Activated CD4-positive, CD25-positive, alpha-beta regulatory T cell treated with anti-CD3 and anti-CD28 coated beads, Interleukin-2, amount 50 U/mL, for 24 hours (primary cell): ENCODE measurements around the gene OR51B4.
"Not testable (repeated sequence)": the region's sequence is repeated elsewhere in the genome, so short reads cannot be mapped to it uniquely, and the experiment has no call there.

Experiments used
- ATAC-seq, 2 donors: fragments of 150-1000 bp; cut with Tn5 transposase; one replicate each; pipeline ENCODE4 v1.10.0; 2021; ENCODE audit warnings: mild to moderate bottlenecking in 1 of 2, moderate library complexity in 1 of 2

Gene OR51B4, protein sequence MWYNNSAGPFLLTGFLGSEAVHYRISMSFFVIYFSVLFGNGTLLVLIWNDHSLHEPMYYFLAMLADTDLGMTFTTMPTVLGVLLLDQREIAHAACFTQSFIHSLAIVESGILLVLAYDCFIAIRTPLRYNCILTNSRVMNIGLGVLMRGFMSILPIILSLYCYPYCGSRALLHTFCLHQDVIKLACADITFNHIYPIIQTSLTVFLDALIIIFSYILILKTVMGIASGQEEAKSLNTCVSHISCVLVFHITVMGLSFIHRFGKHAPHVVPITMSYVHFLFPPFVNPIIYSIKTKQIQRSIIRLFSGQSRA

DNA sequence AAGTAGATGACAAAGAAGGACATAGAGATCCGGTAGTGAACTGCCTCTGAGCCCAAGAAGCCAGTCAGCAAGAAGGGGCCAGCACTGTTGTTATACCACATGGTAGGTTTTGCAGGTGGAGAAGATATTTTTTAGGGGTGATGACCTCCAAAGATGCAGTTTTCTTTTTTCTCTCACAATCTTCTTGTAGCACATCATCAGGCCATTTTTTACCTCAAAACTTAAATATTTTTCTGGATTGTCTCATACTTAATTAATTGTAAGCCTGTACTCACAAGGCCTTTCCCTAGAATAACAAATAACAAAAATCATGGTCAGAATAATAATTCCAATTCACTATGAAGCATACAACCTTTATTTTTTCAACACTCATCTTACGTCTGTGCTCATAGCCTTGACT is at the start of gene OR51B4:
OR51B4 (minus strand) TSS at position 101 of the 400 bp plus-strand sequence; CDS start at position 101, 0 bp downstream.
- no peak for ATAC-seq

DNA sequence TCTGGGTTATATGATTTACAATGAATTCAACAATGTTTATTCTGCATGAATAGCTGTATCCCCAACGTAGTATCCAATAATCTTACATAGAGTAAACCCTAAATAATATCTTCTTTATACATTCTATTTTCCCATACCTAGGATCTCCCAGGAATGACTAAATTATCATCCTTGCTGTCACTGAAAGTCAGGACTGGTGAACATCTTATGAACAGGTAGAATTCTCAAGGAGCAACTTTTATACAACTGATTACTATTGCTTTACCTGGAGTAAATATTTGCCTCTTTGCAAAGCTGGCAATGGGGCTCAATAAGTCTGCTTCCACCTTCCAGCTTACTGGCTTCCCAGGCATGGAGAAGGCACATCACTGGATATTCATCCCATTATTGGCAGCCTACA is 49.5 kb upstream of the OR51B4 start, which contains the start of gene OR51B6:
OR51B6 (plus strand) TSS at position 301 of the 400 bp plus-strand sequence; CDS start at position 301, 0 bp downstream.
- ATAC-seq: no peak

DNA sequence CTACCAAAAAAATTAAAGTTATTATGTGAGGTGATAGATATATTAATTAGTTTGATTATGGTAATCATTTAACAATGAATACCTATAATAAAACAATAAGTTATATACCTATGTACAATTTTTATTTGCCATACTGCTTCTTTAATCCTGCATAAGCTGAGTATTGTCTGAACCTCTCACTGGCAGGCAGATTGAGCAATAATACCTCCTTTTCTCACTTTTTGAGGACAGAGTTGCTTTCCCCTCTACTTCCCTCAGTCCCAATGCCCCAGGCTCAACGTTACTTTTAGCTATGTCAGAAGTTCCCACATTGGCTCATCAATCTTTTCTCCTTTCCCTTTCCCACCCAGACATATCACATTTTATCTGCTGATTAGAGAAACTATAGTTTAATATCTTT is 47.8 kb upstream of the OR51B4 start:
- ATAC-seq: no peak

DNA sequence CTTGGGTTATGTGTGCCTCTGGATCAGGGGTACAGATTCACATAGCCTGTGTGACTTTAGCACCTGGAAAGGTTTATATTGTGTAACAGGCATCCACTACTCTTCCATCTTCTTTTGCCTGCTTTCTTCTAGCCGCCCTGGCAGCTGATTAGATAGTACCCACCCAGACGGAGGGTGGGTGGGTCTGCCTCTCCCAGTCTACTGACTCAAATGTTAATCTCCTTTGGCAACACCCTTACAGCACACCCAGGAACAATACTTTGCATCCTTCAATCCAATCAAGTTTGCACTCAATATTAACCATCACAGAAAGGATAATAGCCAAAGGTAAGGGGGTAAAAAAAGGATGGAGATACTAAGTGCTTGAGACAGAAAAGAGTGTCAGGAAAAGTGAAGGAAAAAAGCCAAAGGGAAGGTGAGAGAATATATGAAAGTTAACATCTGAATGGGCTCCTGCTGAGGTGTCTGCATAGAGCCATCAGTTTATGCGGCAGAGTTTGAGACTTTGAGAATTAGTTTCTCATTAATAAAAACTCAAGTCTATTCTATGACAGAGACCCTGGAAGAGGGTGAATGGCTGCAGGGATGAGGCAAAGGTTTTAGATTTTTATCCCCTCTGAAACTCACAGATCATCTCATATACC is 46.9 kb upstream of the OR51B4 start:
- ATAC-seq: no peak

DNA sequence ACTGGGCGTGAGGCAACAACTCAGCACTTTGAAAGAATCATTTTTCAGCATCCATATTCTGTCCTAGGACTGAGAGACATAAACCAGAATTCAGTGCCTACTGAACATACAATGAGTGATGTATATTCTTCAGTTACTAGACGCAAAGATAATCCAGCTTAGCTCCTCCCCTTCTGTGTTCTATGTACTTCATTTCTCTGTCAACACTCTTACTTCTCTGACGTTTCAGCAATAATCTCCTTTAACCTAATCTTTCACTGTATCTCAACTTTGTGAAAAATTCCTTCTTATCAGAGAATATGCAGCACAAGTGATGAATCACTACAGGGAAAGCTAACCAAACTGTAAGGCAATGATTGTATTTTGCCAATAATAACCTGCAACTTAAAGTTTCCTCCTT is 44.1 kb upstream of the OR51B4 start:
- no peak for ATAC-seq

DNA sequence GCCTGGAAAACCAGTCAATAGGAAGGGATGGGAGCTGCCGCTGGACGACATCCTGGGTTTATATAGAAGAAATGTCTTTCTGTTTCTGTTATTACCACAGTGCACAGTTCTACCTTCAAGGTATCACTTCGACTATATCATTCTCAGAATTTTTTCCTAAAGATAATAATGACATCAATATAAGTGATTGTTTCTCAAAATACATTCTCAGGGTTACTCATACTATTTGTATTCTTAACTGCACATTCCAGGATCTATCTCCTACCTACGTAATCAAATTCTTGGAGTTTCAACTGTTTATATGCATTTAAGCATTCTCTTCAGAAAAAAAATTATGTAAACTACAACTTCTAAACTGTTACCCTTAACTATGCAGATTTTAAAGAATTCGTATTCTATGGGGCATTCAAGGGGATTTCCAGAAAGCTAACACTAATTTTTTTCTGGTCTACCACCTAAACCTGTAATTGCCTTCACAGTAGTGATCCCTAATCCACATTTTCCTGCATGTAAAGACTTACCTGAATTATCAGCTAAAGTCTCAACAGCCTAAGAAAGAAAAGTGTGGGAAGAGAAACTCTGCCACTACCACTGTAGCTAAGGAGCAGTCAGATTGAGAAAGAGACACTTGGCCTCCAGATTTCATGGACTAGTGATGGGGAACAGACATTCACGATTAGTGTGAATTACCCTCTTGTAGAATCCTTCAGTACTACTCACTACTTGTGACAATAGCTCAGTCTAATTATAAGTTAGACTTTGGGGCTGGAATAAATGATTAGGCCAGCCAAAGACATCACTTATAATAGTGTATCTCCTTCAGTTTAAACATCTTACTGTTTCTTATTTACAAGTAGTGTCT is 42.0 kb upstream of the OR51B4 start, which contains the start of gene OR51B5:
OR51B5 (minus strand) TSS at position 51 of the 862 bp plus-strand sequence; CDS start at position 51, 0 bp downstream.
- no peak for ATAC-seq

DNA sequence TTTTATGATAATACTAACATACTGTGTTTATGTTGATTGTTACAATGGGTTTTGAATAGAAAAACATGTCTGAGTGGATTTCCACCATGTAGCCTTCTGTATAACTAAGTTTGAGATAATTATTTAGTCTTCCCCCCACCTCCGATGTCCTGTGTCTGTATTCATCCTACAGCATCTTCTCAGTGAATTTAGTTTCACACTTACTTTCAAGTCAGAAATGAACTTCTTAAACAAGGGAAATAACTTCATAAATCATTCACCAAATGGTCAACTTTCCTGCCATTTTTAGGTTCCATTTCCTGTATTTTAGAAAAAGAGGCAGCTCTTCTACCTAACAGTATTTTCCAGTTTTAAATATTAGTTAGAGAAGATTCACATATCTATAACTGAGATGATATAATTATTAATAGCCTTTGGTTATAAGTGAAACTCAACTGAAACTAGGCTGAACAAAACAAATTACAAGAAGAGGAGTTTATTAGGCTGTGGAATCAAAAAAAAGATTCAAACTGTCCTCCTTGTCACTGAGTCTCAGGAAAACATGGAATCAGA is 38.1 kb upstream of the OR51B4 start:
- ATAC-seq: no peak

DNA sequence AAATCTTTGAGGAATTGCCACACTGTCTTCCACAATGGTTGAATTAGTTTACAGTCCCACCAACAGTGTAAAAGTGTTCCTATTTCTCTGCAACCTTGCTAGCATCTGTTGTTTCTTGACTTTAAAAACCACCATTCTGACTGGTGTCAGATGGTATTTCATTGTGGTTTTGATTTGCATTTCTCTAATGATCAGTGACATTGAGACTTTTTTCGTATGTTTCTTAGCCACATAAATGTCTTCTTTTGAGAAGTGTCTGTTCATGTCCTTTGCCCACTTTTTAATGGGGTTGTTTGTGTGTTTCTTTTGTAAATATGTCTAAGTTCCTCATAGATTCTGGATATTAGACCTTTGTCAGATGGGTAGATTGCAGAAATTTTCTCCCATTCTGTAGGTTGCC is 35.5 kb upstream of the OR51B4 start:
- ATAC-seq: not testable (repeated sequence)

DNA sequence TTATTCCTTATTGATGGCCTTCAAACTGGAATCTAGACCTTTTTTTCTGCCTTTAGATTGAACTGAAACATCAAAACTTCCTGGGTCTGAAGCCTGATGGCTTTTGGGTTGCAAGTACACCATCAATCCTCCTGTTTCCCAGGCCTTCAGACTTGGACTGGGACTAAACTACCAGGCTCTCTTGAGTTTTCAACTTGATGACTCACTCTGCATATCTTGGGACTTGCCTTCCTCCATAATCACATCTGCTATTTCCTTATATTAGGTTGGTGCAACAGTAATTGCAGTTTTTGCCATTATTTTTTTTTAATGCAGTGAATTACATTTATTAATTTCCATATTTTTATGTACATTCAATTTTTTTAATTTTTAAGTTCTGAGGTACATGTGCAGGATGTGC is 34.6 kb upstream of the OR51B4 start:
- no peak for ATAC-seq

DNA sequence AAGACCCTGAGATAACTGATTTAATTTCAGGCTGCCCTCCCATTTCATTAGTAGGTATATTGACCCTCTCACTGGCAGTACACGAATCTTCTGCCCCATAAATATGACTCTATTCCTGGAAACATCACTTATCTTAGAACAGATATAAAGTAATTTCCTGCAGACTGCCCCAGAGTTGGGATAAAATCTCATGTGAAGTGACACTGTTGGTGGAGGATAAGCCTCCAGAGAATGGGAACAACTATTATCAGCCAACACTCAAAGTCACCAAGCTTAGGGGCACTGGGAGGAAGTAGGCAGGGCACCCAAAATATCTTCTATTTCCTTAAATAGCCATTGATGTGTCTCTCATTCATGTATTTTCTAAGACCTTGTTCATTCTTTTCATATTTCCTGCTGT is 33.4 kb upstream of the OR51B4 start:
- no peak for ATAC-seq

DNA sequence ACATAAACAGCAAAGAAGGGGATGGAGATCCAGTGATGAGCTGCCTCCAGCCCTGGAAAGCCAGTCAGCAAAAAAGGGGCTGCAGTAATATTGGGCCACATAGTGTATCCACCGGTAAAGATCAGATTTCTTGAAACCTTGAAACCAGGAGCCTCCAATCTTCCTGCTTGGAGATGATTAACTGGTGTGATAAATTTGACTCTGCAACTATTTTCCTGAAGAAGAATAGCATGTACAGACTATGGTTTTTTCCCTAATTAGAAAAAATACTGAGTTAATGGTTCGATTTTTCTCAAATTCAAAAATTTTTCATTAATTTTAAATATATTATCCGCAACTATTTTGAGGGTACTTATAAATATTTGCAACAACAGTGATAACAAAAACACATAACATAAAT is 22.5 kb upstream of the OR51B4 start, which contains the start of gene OR51B2:
OR51B2 (minus strand) TSS at position 101 of the 400 bp plus-strand sequence; CDS start at position 101, 0 bp downstream.
- no peak for ATAC-seq

DNA sequence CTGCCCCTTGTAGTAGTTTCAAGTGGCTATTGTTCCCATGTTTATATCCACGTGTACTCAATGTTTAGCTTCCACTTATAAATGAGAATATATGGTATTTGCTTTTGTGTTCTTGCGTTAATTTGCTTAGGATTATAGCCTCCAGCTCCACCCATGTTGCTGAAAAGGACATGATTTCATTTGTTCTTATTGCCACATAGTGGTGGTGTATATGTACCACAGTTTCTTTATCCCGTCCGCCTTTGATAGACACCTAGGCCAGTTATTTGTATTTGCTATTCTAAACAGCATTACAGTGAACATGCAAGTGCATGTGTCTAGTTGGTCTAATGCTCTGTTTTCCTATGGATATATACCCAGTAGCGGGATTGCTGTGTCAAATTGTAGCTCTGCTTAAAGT is 15.5 kb upstream of the OR51B4 start:
- no peak for ATAC-seq

DNA sequence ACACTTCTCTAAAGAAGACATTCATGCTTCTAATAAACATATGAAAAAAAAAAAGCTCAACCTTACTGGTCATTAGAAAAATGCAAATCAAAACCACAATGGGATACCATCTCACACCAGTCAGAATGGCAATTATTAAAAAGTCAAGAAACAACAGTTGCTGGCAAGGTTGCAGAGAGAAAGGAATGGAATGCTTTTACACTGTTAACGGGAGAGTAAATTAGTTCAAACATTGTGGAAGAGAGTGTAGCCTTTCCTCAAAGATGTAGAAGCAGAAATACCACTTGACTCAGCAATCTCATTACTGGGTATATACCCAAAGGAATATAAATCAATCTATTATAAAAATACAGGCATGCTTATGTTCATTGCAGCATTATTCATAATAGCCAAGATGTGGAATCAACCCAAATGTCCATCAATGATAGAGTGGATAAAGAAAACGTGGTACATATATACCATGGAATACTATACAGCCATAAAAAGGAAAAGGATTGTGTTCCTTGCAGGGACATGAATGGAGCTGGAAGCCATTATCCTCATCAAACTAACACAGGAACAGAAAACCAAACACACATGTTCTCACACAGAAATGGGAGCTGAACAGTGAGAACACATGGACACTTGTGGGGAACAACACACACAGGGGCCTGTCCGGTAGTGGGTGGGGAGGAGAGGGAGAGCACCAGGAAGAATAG is 11.7 kb upstream of the OR51B4 start:
- not testable (repeated sequence) for ATAC-seq

DNA sequence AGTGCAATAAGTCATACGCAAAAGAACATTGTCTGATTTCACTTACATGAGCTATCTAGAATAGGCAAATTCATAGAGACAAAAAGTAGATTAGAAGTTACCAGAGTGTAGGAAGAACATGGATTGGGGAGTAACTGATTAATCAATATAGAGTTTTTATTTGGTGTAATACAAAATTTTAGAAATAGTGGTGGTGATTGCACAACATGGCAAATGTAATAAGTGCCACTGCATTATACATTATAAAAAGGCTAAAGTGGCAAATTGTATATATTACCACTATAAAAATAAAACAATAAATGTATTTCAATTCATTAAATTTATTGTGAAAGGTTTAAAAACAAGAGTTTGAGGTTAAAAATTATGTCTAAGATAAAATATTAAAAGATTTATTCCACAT is 8.7 kb upstream of the OR51B4 start:
- no peak for ATAC-seq

DNA sequence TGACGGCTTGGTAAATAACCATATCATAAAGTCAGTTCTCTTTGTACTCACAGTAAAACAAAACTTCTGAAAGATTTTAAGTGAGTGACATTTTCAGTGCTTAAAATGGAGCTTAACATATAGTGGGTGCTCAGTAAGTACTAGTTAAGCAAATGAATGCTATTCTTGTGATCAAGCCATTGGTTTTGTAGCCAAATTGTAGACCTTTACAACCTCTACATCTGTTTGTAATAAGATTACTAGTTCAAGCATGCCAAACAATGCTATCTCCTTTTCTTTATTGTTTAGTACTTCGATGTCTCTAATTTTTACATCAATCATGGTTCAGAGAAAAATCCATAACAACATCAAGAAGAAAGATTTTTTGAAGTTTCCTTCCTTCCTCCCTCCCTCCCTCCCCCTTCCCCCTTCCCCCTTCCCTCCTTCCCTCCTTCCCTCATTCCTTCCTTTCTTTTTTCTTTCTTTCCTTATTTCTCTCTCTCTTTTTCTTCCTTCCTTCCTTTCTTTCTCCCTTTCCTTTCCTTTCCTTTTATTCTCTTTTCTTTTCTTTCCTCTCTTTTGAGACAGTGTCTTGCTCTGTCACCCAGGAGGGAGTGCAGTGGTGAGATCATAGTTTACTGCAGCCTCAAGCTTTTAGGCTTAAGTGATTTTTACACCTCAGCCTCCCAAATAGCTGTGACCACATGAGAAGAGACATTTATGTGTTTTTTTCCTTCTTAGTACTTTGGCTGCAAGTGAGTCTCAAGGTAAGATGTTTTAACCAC is 5.7 kb upstream of the OR51B4 start:
- ATAC-seq: no peak

DNA sequence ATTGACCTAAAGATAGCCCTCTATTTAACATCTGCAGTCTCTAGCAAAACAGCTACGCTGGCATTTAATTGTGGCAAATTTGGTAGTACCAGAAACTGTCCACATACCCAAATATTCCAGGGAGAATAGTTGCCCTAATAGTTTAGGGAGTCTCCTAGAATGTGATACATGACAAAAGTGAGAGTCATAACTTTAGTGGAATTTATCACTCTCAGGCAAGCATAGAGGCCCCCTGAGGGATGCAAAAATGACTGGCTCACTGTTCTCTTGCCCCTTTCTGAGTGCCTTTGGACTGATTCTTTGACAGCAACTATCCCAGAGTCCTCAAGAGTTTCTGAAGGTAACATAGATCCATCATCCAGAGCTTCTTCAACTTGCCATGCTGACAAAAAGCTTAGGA is 2.3 kb upstream of the OR51B4 start:
- ATAC-seq: no peak

DNA sequence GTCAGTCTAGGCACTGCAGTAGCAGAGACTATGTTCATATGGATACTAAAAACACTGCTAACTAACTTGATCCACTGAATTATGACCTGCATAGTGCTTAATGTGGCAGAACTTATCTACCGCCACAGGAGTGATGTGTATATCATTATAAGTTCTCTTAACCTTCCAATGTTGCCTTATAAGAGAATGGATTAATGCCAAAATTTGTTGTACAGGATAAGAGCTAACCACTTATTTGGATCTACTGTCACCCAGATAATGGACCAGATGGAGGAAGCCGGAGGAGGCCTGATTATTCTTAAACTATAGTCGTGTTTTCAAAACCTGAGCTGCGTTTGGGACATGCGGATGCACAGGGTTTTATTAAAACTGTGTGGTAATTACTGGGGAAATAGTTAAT is 1.9 kb upstream of the OR51B4 start:
- ATAC-seq: no peak

DNA sequence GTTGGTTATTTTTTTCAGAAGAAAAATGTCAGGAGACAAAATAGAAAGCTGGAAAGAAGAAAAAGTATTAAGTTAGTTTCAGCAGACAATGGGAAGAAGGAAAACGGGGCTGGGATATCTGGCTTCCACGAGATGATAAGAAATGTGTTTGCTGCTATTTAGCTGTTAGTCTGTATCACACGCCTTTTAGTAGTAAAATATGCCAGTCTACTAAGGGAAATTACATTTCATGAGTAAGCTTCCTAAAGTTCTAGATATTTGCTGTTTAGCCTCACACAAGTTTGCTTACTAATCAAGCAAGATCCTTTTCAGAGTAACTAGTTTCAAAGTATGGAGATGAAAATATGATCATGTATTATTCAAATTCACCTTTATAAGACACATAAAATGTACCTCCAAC is 1.5 kb downstream of the OR51B4 start:
- ATAC-seq: no peak

DNA sequence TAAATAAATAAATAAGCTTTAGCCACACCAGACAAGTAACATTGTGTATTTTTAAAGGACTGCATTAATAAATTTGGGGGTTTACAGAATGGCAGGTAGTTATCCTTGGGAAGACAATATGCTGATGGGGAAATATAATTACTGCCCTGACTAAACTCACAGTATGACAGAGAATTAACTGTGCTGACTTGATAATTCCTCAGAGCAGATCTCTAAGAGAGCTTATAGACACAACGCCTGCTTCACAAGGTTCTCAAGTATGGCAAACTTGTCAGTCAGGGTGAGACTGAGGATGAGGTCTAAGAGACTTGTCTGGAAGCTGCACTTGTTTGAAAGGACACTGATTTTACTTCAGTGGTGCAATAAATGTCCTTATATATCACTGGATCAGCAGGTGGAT is 3.3 kb downstream of the OR51B4 start:
- ATAC-seq: no peak

DNA sequence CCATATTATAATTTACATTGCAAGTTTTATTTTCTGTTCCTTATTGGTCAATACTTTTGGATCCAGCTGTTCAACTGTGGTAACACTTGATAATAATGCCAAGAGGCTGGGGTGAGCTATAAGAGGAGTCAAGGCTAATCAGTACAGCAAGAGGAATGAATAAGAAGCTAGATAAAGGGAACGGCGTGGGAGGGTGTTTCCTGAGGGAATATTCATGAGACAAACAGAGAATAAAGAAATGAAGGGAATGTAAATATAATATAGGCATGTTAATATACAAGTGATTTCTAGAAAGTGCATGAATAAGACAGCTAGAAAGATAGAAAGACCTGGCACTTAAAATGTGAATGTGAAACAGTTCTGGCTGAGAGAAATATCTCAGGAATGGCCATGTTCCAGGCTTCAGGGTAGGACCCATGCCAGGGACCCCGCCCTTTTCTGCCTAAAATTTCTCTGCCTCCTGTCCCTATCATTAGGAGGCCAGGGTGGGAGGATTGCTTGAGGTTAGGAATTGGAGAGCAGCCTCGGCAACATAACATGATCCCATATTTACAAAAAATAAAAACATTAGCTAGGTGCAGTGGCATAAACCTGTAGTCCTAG is 3.9 kb downstream of the OR51B4 start:
- ATAC-seq: no peak
